ENCODE results near the gene GNB3. TPM values are rescaled to one million over a fixed set of nuclear protein-coding genes. Genes with fewer than 3 reads are reported as not detected.
A peak's percentile ranks its signal among the peaks of the same experiment; 100 is the strongest.
"Not testable (repeated sequence)": the region's sequence is repeated elsewhere in the genome, so short reads cannot be mapped to it uniquely, and the experiment has no call there.

Gene GNB3
- total RNA-seq, 2 donors from 2014 or later = 0.26 to 0.45 TPM

- no peaks in the 10 kb centered on the region for H3K27me3 Mint-ChIP-seq
- ATAC-seq (no peak), DNase-seq (no peak)
- H3K4me1 Mint-ChIP-seq = peaks cover 5% of the 10 kb centered on the region
- no peaks in the 10 kb centered on the region for H3K36me3 Mint-ChIP-seq (ENCODE audit: low read depth)
- peak overlapping the region; percentile 95 for H3K27ac Mint-ChIP-seq
- no peaks in the 10 kb centered on the region for H3K9me3 ChIP-seq (ENCODE audit: control insufficient read depth, low read length, poor library complexity, severe bottlenecking)
- peak overlapping the region; percentile 82 for H3K4me3 Mint-ChIP-seq
Observed at GRCh38 chr12:6891646-6892001, 50.9 kb downstream of the GNB3 start.

- not testable (repeated sequence) for H3K4me1 Mint-ChIP-seq; H3K36me3 Mint-ChIP-seq (ENCODE audit: low read depth); H3K27me3 Mint-ChIP-seq; ATAC-seq; DNase-seq; H3K4me3 Mint-ChIP-seq; H3K9me3 ChIP-seq (ENCODE audit: control insufficient read depth, low read length, poor library complexity, severe bottlenecking)
- peak overlapping the region; percentile 37 for H3K27ac Mint-ChIP-seq
Observed at GRCh38 chr12:6892683-6893082, 52.0 kb downstream of the GNB3 start.

- Mint-ChIP-seq H3K36me3 (ENCODE audit: low read depth) (no peaks in the 10 kb centered on the region), H3K27ac (no peak overlapping the region), H3K27me3 (no peaks in the 10 kb centered on the region), H3K4me3 (no peak overlapping the region), H3K4me1 (peaks cover 5% of the 10 kb centered on the region)
- DNase-seq (no peak), ATAC-seq (no peak)
- no peaks in the 10 kb centered on the region for H3K9me3 ChIP-seq (ENCODE audit: control insufficient read depth, low read length, poor library complexity, severe bottlenecking)
Observed at GRCh38 chr12:6894321-6894720, 53.6 kb downstream of the GNB3 start.

Other genes starting within 250 kb of the GNB3 start
- gene CHD4, start 233.5 kb upstream of the GNB3 start, total RNA-seq = 100 to 1,000 TPM; 461 to 574 TPM
- 1 to 10 TPM; 2.9 to 8.1 TPM for gene LPAR5, start 205.0 kb upstream of the GNB3 start, total RNA-seq
- 10 to 100 TPM in 1 of 2 donors, 1 to 10 TPM in 1; 3.4 to 90.0 TPM for gene ACRBP, start 193.5 kb upstream of the GNB3 start, total RNA-seq
- 10 to 100 TPM; 28.1 to 29.3 TPM for gene ING4, start 177.8 kb upstream of the GNB3 start, total RNA-seq
- gene ZNF384, start 151.6 kb upstream of the GNB3 start, total RNA-seq = 10 to 100 TPM; 62.9 to 66.3 TPM
- 1 to 10 TPM; 1.3 to 1.9 TPM for gene PIANP, start 140.1 kb upstream of the GNB3 start, total RNA-seq
- gene COPS7A, start 116.9 kb upstream of the GNB3 start, total RNA-seq = 10 to 100 TPM; 13.9 to 17.9 TPM
- gene MLF2, start 87.8 kb upstream of the GNB3 start, total RNA-seq = 100 to 1,000 TPM; 104 to 108 TPM
- gene PTMS, start 74.6 kb upstream of the GNB3 start, total RNA-seq = 10 to 100 TPM in 1 of 2 donors, 1 to 10 TPM in 1; 7.0 to 12.0 TPM
- gene LAG3, start 68.4 kb upstream of the GNB3 start, total RNA-seq = 1 to 10 TPM; 3.8 to 4.6 TPM
- 100 to 1,000 TPM; 187 to 205 TPM for gene CD4, start 51.4 kb upstream of the GNB3 start, total RNA-seq
- gene GPR162, start 19.1 kb upstream of the GNB3 start, total RNA-seq = under 1 TPM in 1 of 2 donors, not detected in 1; 0.63 TPM
- gene P3H3, start 12.5 kb upstream of the GNB3 start, total RNA-seq = 1 to 10 TPM in 1 of 2 donors, under 1 TPM in 1; 0.97 to 1.3 TPM
- gene CDCA3, start 10.4 kb downstream of the GNB3 start, total RNA-seq = under 1 TPM; 0.65 to 0.87 TPM
- gene USP5, start 11.2 kb downstream of the GNB3 start, total RNA-seq = 10 to 100 TPM; 65.7 to 76.1 TPM
- 100 to 1,000 TPM; 140 to 144 TPM for gene TPI1, start 26.6 kb downstream of the GNB3 start, total RNA-seq
- gene SPSB2, start 32.4 kb downstream of the GNB3 start, total RNA-seq = 1 to 10 TPM; 6.7 to 8.7 TPM
- 10 to 100 TPM in 1 of 2 donors, 1 to 10 TPM in 1; 7.3 to 13.4 TPM for gene LRRC23, start 63.9 kb downstream of the GNB3 start, total RNA-seq
- gene ENO2, start 73.7 kb downstream of the GNB3 start, total RNA-seq = 10 to 100 TPM; 80.2 to 80.7 TPM
- gene ATN1, start 87.0 kb downstream of the GNB3 start, total RNA-seq = 10 to 100 TPM; 24.1 to 28.9 TPM
- gene RNU7-1, start 102.9 kb downstream of the GNB3 start, total RNA-seq = not detected
- 100 to 1,000 TPM; 192 to 226 TPM for gene C12orf57, start 103.1 kb downstream of the GNB3 start, total RNA-seq
- 100 to 1,000 TPM; 115 to 177 TPM for gene PTPN6, start 110.4 kb downstream of the GNB3 start, total RNA-seq
- gene PHB2, start 129.7 kb downstream of the GNB3 start, total RNA-seq = 100 to 1,000 TPM; 145 to 150 TPM
- gene EMG1, start 130.0 kb downstream of the GNB3 start, total RNA-seq = 10 to 100 TPM; 36.2 to 36.9 TPM
- 10 to 100 TPM; 34.3 to 45.2 TPM for gene LPCAT3, start 177.6 kb downstream of the GNB3 start, total RNA-seq
- 1 to 10 TPM; 2.9 to 3.0 TPM for gene C1S, start 219.8 kb downstream of the GNB3 start, total RNA-seq